HG02571 (cell line): ENCODE results near the gene DTWD2.
"Not testable (repeated sequence)": the region's sequence is repeated elsewhere in the genome, so short reads cannot be mapped to it uniquely, and the experiment has no call there.

ENCODE experiments used
- ATAC-seq: cut with Tn5 transposase; IDR thresholded peaks from one replicate; pipeline ENCODE4 v1.9.1; 2021; ENCODE audit warnings: mild to moderate bottlenecking, moderate library complexity; ENCODE audit not compliant: unreplicated experiment

The DTWD2 gene

GRCh38 chr5:118998861-118999260 lies 10.5 kb upstream of the DTWD2 start:
- ATAC-seq, result not testable (repeated sequence)

- ATAC-seq, result no peak
These were observed 7.8 kb upstream of the DTWD2 start for GRCh38 chr5:118996098-118996497.

- ATAC-seq, result no peak
These were observed 6.2 kb upstream of the DTWD2 start for GRCh38 chr5:118994595-118994994.

GRCh38 chr5:118993118-118993517 lies 4.8 kb upstream of the DTWD2 start:
- ATAC-seq, result not testable (repeated sequence)

- not testable (repeated sequence) for ATAC-seq
These were observed 3.7 kb upstream of the DTWD2 start for GRCh38 chr5:118992055-118992454.

- ATAC-seq, result no peak
These were observed 2.2 kb upstream of the DTWD2 start for GRCh38 chr5:118990582-118990981.

- ATAC-seq, result no peak
These were observed 1.5 kb upstream of the DTWD2 start for GRCh38 chr5:118989816-118990215.

GRCh38 chr5:118988866-118989180 lies 476 bp upstream of the DTWD2 start:
- ATAC-seq, result no peak

GRCh38 chr5:118984602-118985001 lies 3.7 kb downstream of the DTWD2 start:
- ATAC-seq, result no peak

GRCh38 chr5:118981783-118982182 lies 6.6 kb downstream of the DTWD2 start:
- ATAC-seq, result no peak

GRCh38 chr5:118980438-118980837 lies 7.9 kb downstream of the DTWD2 start:
- ATAC-seq, result no peak

- ATAC-seq, result no peak
These were observed 8.3 kb downstream of the DTWD2 start for GRCh38 chr5:118980017-118980416.

GRCh38 chr5:118973779-118974445 lies 14.4 kb downstream of the DTWD2 start:
- ATAC-seq, result not testable (repeated sequence)

- ATAC-seq, result no peak
These were observed 19.4 kb downstream of the DTWD2 start for GRCh38 chr5:118968925-118969375.

- no peak for ATAC-seq
These were observed 19.9 kb downstream of the DTWD2 start for GRCh38 chr5:118968406-118968911.

- no peak for ATAC-seq
These were observed 21.3 kb downstream of the DTWD2 start for GRCh38 chr5:118967059-118967508.

- ATAC-seq, result no peak
These were observed 22.5 kb downstream of the DTWD2 start for GRCh38 chr5:118965890-118966289.

GRCh38 chr5:118964970-118965369 lies 23.4 kb downstream of the DTWD2 start:
- not testable (repeated sequence) for ATAC-seq

- not testable (repeated sequence) for ATAC-seq
These were observed 24.0 kb downstream of the DTWD2 start for GRCh38 chr5:118964388-118964787.

- ATAC-seq, result no peak
These were observed 25.2 kb downstream of the DTWD2 start for GRCh38 chr5:118963169-118963568.

- no peak for ATAC-seq
These were observed 27.8 kb downstream of the DTWD2 start for GRCh38 chr5:118960557-118960956.

GRCh38 chr5:118956727-118957126 lies 31.6 kb downstream of the DTWD2 start:
- no peak for ATAC-seq

- no peak for ATAC-seq
These were observed 34.7 kb downstream of the DTWD2 start for GRCh38 chr5:118953652-118954005.
